ENCODE results near the gene MTRF1. TPM values are rescaled to one million over a fixed set of nuclear protein-coding genes. Genes with fewer than 3 reads are reported as not detected.

Gene MTRF1
- total and polyA plus RNA-seq, 2 of the 4 experiments (the other 2 are of a cell fraction), result 9.7 to 12.4 TPM

GRCh38 chr13:41293272-41293671 lies 29.9 kb upstream of the MTRF1 start:
- Histone ChIP-seq H3K18ac (ENCODE audit: low read depth, low read length) (no peak overlapping the region), H4K5ac (ENCODE audit: low read depth, low read length) (no peak overlapping the region), H4K91ac (ENCODE audit: insufficient read depth, low read depth, low read length) (no peak overlapping the region), H3K14ac (replicated peaks; ENCODE audit: low read depth, low read length) (no peak overlapping the region), H4K8ac (ENCODE audit: low read depth in 2 of 2, low read length in 2 of 2) (no peak overlapping the region), H4K20me1 (ENCODE audit: insufficient read depth, low read length) (no peaks in the 10 kb centered on the region), H3K9me1 (ENCODE audit: insufficient read depth, low read length) (no peaks in the 10 kb centered on the region), H3K4me1 (ENCODE audit: control insufficient read depth, insufficient read depth, low read length) (no peaks in the 10 kb centered on the region), H2BK120ac (ENCODE audit: low read depth, low read length) (no peak overlapping the region), H3K23ac (ENCODE audit: low read depth, low read length) (no peak overlapping the region), H3K27ac (ENCODE audit: insufficient read depth, low read length) (no peak overlapping the region), H3K56ac (ENCODE audit: extremely low read depth, insufficient read depth, low read length) (no peak overlapping the region), H2AK9ac (replicated peaks; ENCODE audit: low read depth, low read length, poor library complexity) (no peak overlapping the region), H2AFZ (replicated peaks; ENCODE audit: low read length, poor library complexity) (no peak overlapping the region), H2AK5ac (ENCODE audit: low read depth, low read length) (no peak overlapping the region), H3K9ac (ENCODE audit: low read depth, low read length) (no peak overlapping the region), H3K9me3 (ENCODE audit: control insufficient read depth, insufficient read depth, low read length) (no peaks in the 10 kb centered on the region), H2BK5ac (ENCODE audit: low read depth, low read length, poor library complexity, severe bottlenecking) (no peak overlapping the region), H2BK20ac (ENCODE audit: low read depth, low read length) (no peak overlapping the region), H3K4ac (ENCODE audit: low read depth, low read length) (no peak overlapping the region), H3K4me3 (ENCODE audit: insufficient read depth, low read depth, low read length) (no peak overlapping the region), H3K4me2 (ENCODE audit: low read depth, low read length) (no peak overlapping the region), H3K79me1 (ENCODE audit: low read depth in 1 of 2, low read length in 2 of 2) (no peaks in the 10 kb centered on the region), H2BK15ac (ENCODE audit: low read depth, low read length) (no peak overlapping the region), H3K36me3 (ENCODE audit: control insufficient read depth, insufficient read depth, low read length) (no peaks in the 10 kb centered on the region), H3K27me3 (ENCODE audit: control insufficient read depth, insufficient read depth, low read length) (no peaks in the 10 kb centered on the region)
- dilution Hi-C loops (cut with HindIII; ENCODE audit: low sequenced_read_pairs, unreplicated experiment), result no loop called here
- no CpG with 5 or more reads among the region's 1 CpG for WGBS, 2 experiments (ENCODE audit: extremely low coverage in 2 of 2, insufficient read length in 1 of 2)
- DNase-seq (no peak), ATAC-seq (ENCODE audit: low read depth) (no peak)
- no TSS peak for BruUV-seq (replicated peaks)
- intact Hi-C loops (cut with micrococcal nuclease), result no loop called here
- TF ChIP-seq MXI1 (IDR thresholded peaks at IDR 0.05; ENCODE audit: borderline replicate concordance, low read depth, low read length) (no peak), MAZ (IDR thresholded peaks at IDR 0.05; ENCODE audit: borderline replicate concordance, low read depth, low read length) (no peak), POLR2A (IDR thresholded peaks at IDR 0.05; ENCODE audit: low read depth, low read length) (no peak), ELK1 (IDR thresholded peaks at IDR 0.05; ENCODE audit: borderline replicate concordance, low read depth, low read length) (no peak), USF2 (IDR thresholded peaks at IDR 0.05; ENCODE audit: low read depth, low read length) (no peak), BHLHE40 (IDR thresholded peaks at IDR 0.05; ENCODE audit: low read depth, low read length) (no peak), RAD21 (IDR thresholded peaks at IDR 0.05; ENCODE audit: low read length) (no peak), RCOR1 (IDR thresholded peaks at IDR 0.05; ENCODE audit: insufficient replicate concordance, low read length) (no peak), SMC3 (IDR thresholded peaks at IDR 0.05; ENCODE audit: low read depth, low read length) (no peak), CTCF (conservative IDR thresholded peaks at IDR 0.05; ENCODE audit: low read depth, low read length) (no peak), CEBPB (IDR thresholded peaks at IDR 0.05; ENCODE audit: low read depth, low read length) (no peak), CHD1 (IDR thresholded peaks at IDR 0.05; ENCODE audit: low read depth, low read length) (no peak)
- in situ Hi-C loops (cut with MboI; ENCODE audit: low sequenced_read_pairs), result no loop called here
- POLR2A ChIA-PET (ENCODE audit: unreplicated experiment), result no interaction called here
- CTCF ChIA-PET, result interaction anchor here (0.6 kb wide), 1 partner anchor 85 kb away, joined by 4 read pairs; no protein-coding TSS in a partner anchor

Data from IMR-90 (cell line).